Stimulated activated CD4-positive, alpha-beta T cell treated with anti-CD3 and anti-CD28 coated beads, Interleukin-2, amount 100 ng/mL, for 4 hours (primary cell): Measurements from ENCODE around the gene LRRC42.

Experiments
- DNase-seq: peaks from one replicate; pipeline ENCODE4 v3.0.0-alpha.2; 2020; ENCODE audit warnings: low read depth

Gene LRRC42

GRCh38 chr1:54004481-54005049 is 58.4 kb downstream of the LRRC42 start:
- DNase-seq, result no peak

- no peak for DNase-seq
Observed at GRCh38 chr1:54006508-54006907, 60.4 kb downstream of the LRRC42 start.

- DNase-seq, result no peak
Observed at GRCh38 chr1:54007613-54008012, 61.5 kb downstream of the LRRC42 start.

GRCh38 chr1:54008876-54009275 is 62.7 kb downstream of the LRRC42 start:
- no peak for DNase-seq

GRCh38 chr1:54009406-54009805 is 63.3 kb downstream of the LRRC42 start:
- no peak for DNase-seq

- DNase-seq, result no peak
Observed at GRCh38 chr1:54010415-54011117, 64.4 kb downstream of the LRRC42 start.

GRCh38 chr1:54011316-54012007 is 65.3 kb downstream of the LRRC42 start:
- DNase-seq, result no peak

GRCh38 chr1:54012008-54012325 is 65.8 kb downstream of the LRRC42 start:
- DNase-seq, result no peak

- DNase-seq, result no peak
Observed at GRCh38 chr1:54012863-54013262, 66.7 kb downstream of the LRRC42 start.

GRCh38 chr1:54013393-54014008 is 67.4 kb downstream of the LRRC42 start:
- no peak for DNase-seq

GRCh38 chr1:54014009-54014629 is 68.0 kb downstream of the LRRC42 start:
- DNase-seq, result no peak

- no peak for DNase-seq
Observed at GRCh38 chr1:54016343-54017282, 70.5 kb downstream of the LRRC42 start.
